GM21526 (cell line): ENCODE data around the gene MED25.

Experiments used
- ATAC-seq: cut with Tn5 transposase; IDR thresholded peaks from one replicate; pipeline ENCODE4 v1.9.1; 2021; ENCODE audit warnings: moderate library complexity; ENCODE audit not compliant: unreplicated experiment, low FRiP score

MED25 gene

GRCh38 chr19:49881672-49882394 lies 63.7 kb downstream of the MED25 start:
- no peak for ATAC-seq

DNA sequence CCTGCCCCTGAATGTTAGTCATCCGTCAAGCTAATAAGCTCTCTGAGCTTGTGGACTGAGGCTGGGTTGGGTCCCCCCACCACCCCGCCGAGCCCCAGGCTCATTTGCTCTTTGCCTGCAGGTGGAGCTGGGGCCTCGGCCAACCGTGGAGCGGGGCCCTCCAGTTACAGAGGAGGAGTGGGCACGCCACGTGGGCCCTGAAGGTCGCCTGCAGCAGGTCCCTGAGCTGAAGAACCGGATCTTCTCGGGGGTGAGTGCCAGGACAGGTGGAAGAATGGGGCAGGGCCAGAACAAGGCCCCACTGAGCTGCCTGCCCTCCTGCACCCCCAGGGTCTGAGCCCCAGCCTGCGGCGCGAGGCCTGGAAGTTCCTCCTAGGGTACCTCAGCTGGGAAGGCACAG lies 64.6 kb downstream of the MED25 start:
- ATAC-seq, result no peak

- ATAC-seq, result no peak
Observed at GRCh38 chr19:49883094-49883493, 65.0 kb downstream of the MED25 start.

GRCh38 chr19:49884109-49884508 lies 66.0 kb downstream of the MED25 start:
- no peak for ATAC-seq

GRCh38 chr19:49884760-49885159 lies 66.7 kb downstream of the MED25 start:
- no peak for ATAC-seq
